Panc1 (cell line): ENCODE results near the gene MDFIC2. TPM values are rescaled to one million over a fixed set of nuclear protein-coding genes. Genes with fewer than 3 reads are reported as not detected.

Experiments
- ATAC-seq: fragments of 200-7000 bp; cut with Tn5 transposase; 2 replicates; pipeline ENCODE4 v1.9.1; 2020; ENCODE audit warnings: mild to moderate bottlenecking, moderate library complexity
- BruUV-seq: library from RNA; stranded (reverse); fragments of 400-500 nt; replicated peaks from 2 replicates; lab custom pipeline; 2021; lab: Mats Ljungman, UMichigan
- CTCF ChIA-PET: fragments of 300-600 bp; sonication (Branson Sonifier 250); formaldehyde crosslinking; loops from one replicate; lab custom pipeline; 2022; ENCODE audit warnings: antibody characterized with exemption; lab: Charles Lee
- POLR2A ChIA-PET: fragments of 300-600 bp; sonication (Branson Sonifier 250); formaldehyde crosslinking; loops from one replicate; lab custom pipeline; 2022; ENCODE audit warnings: antibody characterized with exemption; lab: Charles Lee
- DNase-seq: peaks from one replicate; pipeline ENCODE4 v3.0.0-alpha.2; 2010; ENCODE audit warnings: low read depth, low spot score
- H3K27ac ChIP-seq: 2 replicates; pipeline ENCODE4 v1.5.1; 2011; ENCODE audit warnings: mild to moderate bottlenecking, low read length, inconsistent platforms
- H3K27me3 ChIP-seq: fragments of 200-500 bp; sonication (Bioruptor generic); 2 replicates; pipeline ENCODE4 v1.6.0; 2014; ENCODE audit warnings: low read length, inconsistent platforms; ENCODE audit not compliant: control insufficient read depth, insufficient read depth
- H3K36me3 ChIP-seq: fragments of 200-500 bp; sonication (Bioruptor generic); 2 replicates; pipeline ENCODE4 v1.5.1; 2014; ENCODE audit warnings: inconsistent platforms, mild to moderate bottlenecking, low read length, moderate library complexity; ENCODE audit not compliant: control insufficient read depth, insufficient read depth
- H3K4me1 ChIP-seq: 2 replicates; pipeline ENCODE4 v1.5.1; 2011; ENCODE audit warnings: inconsistent platforms, mild to moderate bottlenecking, low read length, moderate library complexity; ENCODE audit not compliant: control insufficient read depth, insufficient read depth
- H3K4me3 ChIP-seq, 2 experiments: 2 replicates each; pipeline ENCODE4 v1.5.1; 2011 to 2012; ENCODE audit warnings: low read depth in 2 of 2, low read length in 2 of 2, mild to moderate bottlenecking in 2 of 2, inconsistent platforms in 1 of 2, moderate library complexity in 1 of 2
- H3K9me3 ChIP-seq: fragments of 200-500 bp; sonication (Bioruptor generic); 2 replicates; pipeline ENCODE4 v1.5.1; 2014; ENCODE audit warnings: low read depth, mild to moderate bottlenecking, inconsistent platforms, low read length, moderate library complexity; ENCODE audit not compliant: control insufficient read depth, insufficient read depth
- POLR2AphosphoS5 ChIP-seq: IDR thresholded peaks from 2 replicates; pipeline ENCODE4 v1.6.1; 2012; ENCODE audit warnings: mild to moderate bottlenecking, low read depth, low read length, moderate library complexity
- SIN3A ChIP-seq: IDR thresholded peaks from 2 replicates; pipeline ENCODE4 v1.6.1; 2012; ENCODE audit warnings: low read depth, mild to moderate bottlenecking, low read length, moderate library complexity, borderline replicate concordance; ENCODE audit not compliant: insufficient read depth
- TCF7L2 ChIP-seq: IDR thresholded peaks from 2 replicates; pipeline ENCODE4 v1.6.1; 2011; ENCODE audit warnings: mild to moderate bottlenecking, low read depth, low read length, inconsistent platforms
- in situ Hi-C: cut with HindIII; loops from 2 replicates; pipeline ENCODE4 v1.10.0; 2016; ENCODE audit warnings: low sequenced_read_pairs, low pct_unique_long_range_greater_than_20kb
- intact Hi-C: fragments of 100-400 bp; cut with micrococcal nuclease; formaldehyde crosslinking; loops from one replicate; pipeline ENCODE4 v1.10.0; 2022; ENCODE audit not compliant: unreplicated experiment
- total RNA-seq: library from RNA; stranded (reverse); gene quantifications from one replicate; pipeline ENCODE4 v1.2.1, GENCODE V29; 2021; ENCODE audit not compliant: unreplicated experiment
- TF ChIP-seq, protein P1 (sequence below), 2 experiments: IDR thresholded peaks; 2 replicates each; pipeline ENCODE4 v1.6.1; 2011 to 2012; ENCODE audit warnings: low read depth in 2 of 2, control low read depth in 1 of 2, low read length in 1 of 2, mild to moderate bottlenecking in 1 of 2, moderate library complexity in 1 of 2; ENCODE audit not compliant: insufficient read depth in 1 of 2
- TF ChIP-seq, protein P2 (sequence below): fragments of 450-650 bp; IDR thresholded peaks from 2 replicates; pipeline ENCODE4 v1.5.1; 2017; ENCODE audit warnings: mild to moderate bottlenecking

Gene MDFIC2
- total RNA-seq, 1 experiment from 2014 or later: not detected

DNA sequence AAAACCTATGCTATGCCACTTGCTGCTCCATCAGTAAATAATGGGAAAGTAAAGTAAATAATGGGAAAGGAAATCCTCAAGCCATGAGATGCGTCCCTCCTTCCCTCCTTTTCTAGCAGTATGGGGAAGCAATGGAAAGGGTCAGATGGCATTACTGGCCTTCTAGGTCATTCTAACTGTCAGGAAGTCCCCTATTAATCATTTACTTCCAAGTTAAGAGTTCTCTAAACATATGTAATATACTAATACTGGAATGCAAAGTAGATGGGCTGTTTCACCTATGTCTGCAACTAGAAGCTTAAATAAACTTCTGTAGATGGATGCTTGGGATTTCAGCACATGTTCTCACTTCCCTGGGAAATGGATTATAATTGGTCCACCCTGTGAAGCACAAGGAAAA lies 55.9 kb downstream of the MDFIC2 start:
- DNase-seq: no peak
- Histone ChIP-seq H3K9me3 (no peaks in the 10 kb centered on the region), H3K27ac (no peak overlapping the region), H3K4me1 (no peaks in the 10 kb centered on the region), H3K27me3 (no peaks in the 10 kb centered on the region), H3K4me3 (no peak overlapping the region), H3K36me3 (no peaks in the 10 kb centered on the region)
- POLR2A ChIA-PET: no interaction called here
- CTCF ChIA-PET: no interaction called here
- in situ Hi-C loops (no loop called here), intact Hi-C loops (no loop called here)
- no peak for TF ChIP-seq POLR2AphosphoS5
- BruUV-seq: no TSS peak
- no peak for ATAC-seq

DNA sequence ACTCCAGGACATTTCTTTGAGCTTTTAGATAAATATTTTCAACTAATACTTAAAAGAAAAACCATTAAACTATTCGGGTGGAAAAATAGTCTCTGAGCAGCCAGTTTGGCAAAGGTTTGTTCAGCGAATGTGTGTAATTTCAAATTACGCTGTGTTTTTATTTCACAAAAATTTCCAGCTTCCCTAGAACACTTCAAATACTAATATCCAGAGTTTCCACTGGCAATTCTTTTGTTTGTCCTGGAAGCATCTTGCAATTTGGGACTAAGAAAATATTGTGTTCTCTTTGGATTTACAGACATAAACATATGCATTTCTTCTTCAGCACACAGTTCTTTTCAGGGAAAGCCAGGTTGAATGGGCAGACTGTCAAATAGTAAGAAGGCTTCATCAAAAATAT lies 61.9 kb downstream of the MDFIC2 start:
- no peak overlapping the region for H3K27ac ChIP-seq
- no peak for ATAC-seq
- H3K36me3 ChIP-seq: no peaks in the 10 kb centered on the region
- in situ Hi-C loops: no loop called here
- BruUV-seq: no TSS peak
- intact Hi-C loops: no loop called here
- DNase-seq: no peak
- no peaks in the 10 kb centered on the region for H3K9me3 ChIP-seq
- TF ChIP-seq, protein P1, sequence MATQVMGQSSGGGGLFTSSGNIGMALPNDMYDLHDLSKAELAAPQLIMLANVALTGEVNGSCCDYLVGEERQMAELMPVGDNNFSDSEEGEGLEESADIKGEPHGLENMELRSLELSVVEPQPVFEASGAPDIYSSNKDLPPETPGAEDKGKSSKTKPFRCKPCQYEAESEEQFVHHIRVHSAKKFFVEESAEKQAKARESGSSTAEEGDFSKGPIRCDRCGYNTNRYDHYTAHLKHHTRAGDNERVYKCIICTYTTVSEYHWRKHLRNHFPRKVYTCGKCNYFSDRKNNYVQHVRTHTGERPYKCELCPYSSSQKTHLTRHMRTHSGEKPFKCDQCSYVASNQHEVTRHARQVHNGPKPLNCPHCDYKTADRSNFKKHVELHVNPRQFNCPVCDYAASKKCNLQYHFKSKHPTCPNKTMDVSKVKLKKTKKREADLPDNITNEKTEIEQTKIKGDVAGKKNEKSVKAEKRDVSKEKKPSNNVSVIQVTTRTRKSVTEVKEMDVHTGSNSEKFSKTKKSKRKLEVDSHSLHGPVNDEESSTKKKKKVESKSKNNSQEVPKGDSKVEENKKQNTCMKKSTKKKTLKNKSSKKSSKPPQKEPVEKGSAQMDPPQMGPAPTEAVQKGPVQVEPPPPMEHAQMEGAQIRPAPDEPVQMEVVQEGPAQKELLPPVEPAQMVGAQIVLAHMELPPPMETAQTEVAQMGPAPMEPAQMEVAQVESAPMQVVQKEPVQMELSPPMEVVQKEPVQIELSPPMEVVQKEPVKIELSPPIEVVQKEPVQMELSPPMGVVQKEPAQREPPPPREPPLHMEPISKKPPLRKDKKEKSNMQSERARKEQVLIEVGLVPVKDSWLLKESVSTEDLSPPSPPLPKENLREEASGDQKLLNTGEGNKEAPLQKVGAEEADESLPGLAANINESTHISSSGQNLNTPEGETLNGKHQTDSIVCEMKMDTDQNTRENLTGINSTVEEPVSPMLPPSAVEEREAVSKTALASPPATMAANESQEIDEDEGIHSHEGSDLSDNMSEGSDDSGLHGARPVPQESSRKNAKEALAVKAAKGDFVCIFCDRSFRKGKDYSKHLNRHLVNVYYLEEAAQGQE (IDR thresholded peaks at IDR 0.05; ENCODE audit: insufficient read depth in 1 of 2, low read depth in 2 of 2, low read length in 1 of 2): no peak
- TF ChIP-seq SIN3A (no peak), TCF7L2 (no peak), POLR2AphosphoS5 (no peak)
- TF ChIP-seq, protein P2, sequence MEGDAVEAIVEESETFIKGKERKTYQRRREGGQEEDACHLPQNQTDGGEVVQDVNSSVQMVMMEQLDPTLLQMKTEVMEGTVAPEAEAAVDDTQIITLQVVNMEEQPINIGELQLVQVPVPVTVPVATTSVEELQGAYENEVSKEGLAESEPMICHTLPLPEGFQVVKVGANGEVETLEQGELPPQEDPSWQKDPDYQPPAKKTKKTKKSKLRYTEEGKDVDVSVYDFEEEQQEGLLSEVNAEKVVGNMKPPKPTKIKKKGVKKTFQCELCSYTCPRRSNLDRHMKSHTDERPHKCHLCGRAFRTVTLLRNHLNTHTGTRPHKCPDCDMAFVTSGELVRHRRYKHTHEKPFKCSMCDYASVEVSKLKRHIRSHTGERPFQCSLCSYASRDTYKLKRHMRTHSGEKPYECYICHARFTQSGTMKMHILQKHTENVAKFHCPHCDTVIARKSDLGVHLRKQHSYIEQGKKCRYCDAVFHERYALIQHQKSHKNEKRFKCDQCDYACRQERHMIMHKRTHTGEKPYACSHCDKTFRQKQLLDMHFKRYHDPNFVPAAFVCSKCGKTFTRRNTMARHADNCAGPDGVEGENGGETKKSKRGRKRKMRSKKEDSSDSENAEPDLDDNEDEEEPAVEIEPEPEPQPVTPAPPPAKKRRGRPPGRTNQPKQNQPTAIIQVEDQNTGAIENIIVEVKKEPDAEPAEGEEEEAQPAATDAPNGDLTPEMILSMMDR: no peak
- POLR2A ChIA-PET: no interaction called here
- CTCF ChIA-PET: no interaction called here
- H3K4me3 ChIP-seq: no peak overlapping the region
- H3K27me3 ChIP-seq: no peaks in the 10 kb centered on the region
- no peaks in the 10 kb centered on the region for H3K4me1 ChIP-seq

DNA sequence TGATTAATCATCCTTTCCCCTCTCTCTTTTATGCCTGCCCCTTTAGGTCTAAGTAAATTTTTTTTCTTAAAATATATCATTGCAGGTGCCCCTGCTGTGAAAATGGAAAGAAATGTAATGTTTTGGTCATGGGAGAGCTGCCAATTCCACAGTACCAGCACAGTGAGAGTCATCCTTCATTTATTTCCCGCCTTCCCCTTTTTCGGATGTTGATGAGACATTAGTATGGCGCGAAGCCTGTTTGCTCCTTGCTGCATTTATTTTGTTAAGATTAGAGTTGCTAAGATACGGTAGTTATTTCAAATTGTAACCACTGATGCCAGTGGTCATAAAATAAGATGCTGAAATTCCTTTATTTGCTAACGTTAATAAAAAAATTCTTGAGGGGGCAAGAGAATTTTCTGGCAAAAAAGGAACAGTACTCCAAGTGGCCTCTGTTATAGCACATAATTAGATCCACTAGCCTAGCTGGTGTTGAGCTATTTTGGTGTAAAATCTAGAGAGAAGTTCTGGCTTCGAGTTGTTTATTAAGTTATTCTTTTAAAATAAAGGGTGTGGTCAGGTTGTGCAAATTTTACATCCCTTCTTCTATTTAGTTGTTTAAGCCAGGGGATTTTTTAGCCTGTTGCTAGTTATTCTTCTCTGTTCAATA lies 62.8 kb downstream of the MDFIC2 start:
- ATAC-seq (no peak), DNase-seq (no peak)
- ChIA-PET POLR2A (no interaction called here), CTCF (no interaction called here)
- BruUV-seq: no TSS peak
- in situ Hi-C loops: no loop called here
- Histone ChIP-seq H3K36me3 (no peaks in the 10 kb centered on the region), H3K27ac (no peak overlapping the region), H3K27me3 (no peaks in the 10 kb centered on the region), H3K4me1 (no peaks in the 10 kb centered on the region), H3K9me3 (no peaks in the 10 kb centered on the region), H3K4me3 (no peak overlapping the region)
- intact Hi-C loops: no loop called here
- TF ChIP-seq TCF7L2 (no peak), SIN3A (no peak), POLR2AphosphoS5 (no peak)
- TF ChIP-seq, protein P2: no peak
- TF ChIP-seq, protein P1 (IDR thresholded peaks at IDR 0.05; ENCODE audit: insufficient read depth in 1 of 2, low read depth in 2 of 2, low read length in 1 of 2): no peak
